Suprapubic skin (tissue), 3 donors: ENCODE data around the gene PPP4R2.

Source experiments
- EP300 ChIP-seq: sonication (generic); formaldehyde crosslinking; IDR thresholded peaks from one replicate; pipeline ENCODE4 v1.6.1; 2017; ENCODE audit warnings: antibody characterized with exemption
- POLR2A ChIP-seq, 2 donors: fragments of 450-650 bp; IDR thresholded peaks; one replicate each; pipeline ENCODE4 v1.6.1; 2017; ENCODE audit warnings: antibody characterized with exemption in 2 of 2, mild to moderate bottlenecking in 2 of 2, moderate library complexity in 2 of 2
- TF ChIP-seq, protein P1 (sequence below), 2 donors: fragments of 200-600 bp in 1 of 2; fragments of 450-650 bp in 1 of 2; sonication (generic) in 1 of 2; IDR thresholded peaks; one replicate each; pipeline ENCODE4 v1.5.1; 2016 to 2019; ENCODE audit warnings: antibody characterized with exemption in 2 of 2, mild to moderate bottlenecking in 1 of 2, moderate library complexity in 1 of 2

GRCh38 chr3:72997421-72997961, 880 bp downstream of the PPP4R2 start:
- TF ChIP-seq, protein P1, sequence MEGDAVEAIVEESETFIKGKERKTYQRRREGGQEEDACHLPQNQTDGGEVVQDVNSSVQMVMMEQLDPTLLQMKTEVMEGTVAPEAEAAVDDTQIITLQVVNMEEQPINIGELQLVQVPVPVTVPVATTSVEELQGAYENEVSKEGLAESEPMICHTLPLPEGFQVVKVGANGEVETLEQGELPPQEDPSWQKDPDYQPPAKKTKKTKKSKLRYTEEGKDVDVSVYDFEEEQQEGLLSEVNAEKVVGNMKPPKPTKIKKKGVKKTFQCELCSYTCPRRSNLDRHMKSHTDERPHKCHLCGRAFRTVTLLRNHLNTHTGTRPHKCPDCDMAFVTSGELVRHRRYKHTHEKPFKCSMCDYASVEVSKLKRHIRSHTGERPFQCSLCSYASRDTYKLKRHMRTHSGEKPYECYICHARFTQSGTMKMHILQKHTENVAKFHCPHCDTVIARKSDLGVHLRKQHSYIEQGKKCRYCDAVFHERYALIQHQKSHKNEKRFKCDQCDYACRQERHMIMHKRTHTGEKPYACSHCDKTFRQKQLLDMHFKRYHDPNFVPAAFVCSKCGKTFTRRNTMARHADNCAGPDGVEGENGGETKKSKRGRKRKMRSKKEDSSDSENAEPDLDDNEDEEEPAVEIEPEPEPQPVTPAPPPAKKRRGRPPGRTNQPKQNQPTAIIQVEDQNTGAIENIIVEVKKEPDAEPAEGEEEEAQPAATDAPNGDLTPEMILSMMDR (IDR thresholded peaks at IDR 0.05): no peak
- TF ChIP-seq EP300 (no peak), POLR2A (IDR thresholded peaks at IDR 0.05) (no peak)
